Peyer's patch (tissue), 4 donors: Measurements from ENCODE around the gene CEP83. TPM values are rescaled to one million over a fixed set of nuclear protein-coding genes. Genes with fewer than 3 reads are reported as not detected.
"Not testable (repeated sequence)": the region's sequence is repeated elsewhere in the genome, so short reads cannot be mapped to it uniquely, and the experiment has no call there.

Source experiments
- DNase-seq, 3 donors: peaks; one replicate each; pipeline ENCODE4 v3.0.0-alpha.2; 2017 to 2019
- H3K27ac ChIP-seq, 4 donors: fragments of 200-600 bp; sonication (generic); one replicate each; pipeline ENCODE4 v1.5.1; 2016 to 2019
- H3K27me3 ChIP-seq, 2 donors: fragments of 200-600 bp; sonication (generic); one replicate each; pipeline ENCODE4 v1.5.1; 2019
- H3K36me3 ChIP-seq, 3 donors: fragments of 200-600 bp; sonication (generic); one replicate each; pipeline ENCODE4 v1.5.1; 2016 to 2019
- H3K4me1 ChIP-seq, 4 donors: fragments of 200-600 bp; sonication (generic); one replicate each; pipeline ENCODE4 v1.5.1; 2016 to 2019
- H3K4me3 ChIP-seq, 4 donors: fragments of 200-600 bp; sonication (generic); 1 replicate in 3 of 4; 2 replicates in 1 of 4; pipeline ENCODE4 v1.5.1; 2016 to 2019; ENCODE audit warnings: mild to moderate bottlenecking in 1 of 4
- H3K9me3 ChIP-seq, 4 donors: fragments of 200-600 bp; sonication (generic); one replicate each; pipeline ENCODE4 v1.5.1; 2016 to 2019; ENCODE audit warnings: mild to moderate bottlenecking in 1 of 4
- CTCF ChIP-seq, 6 experiments: fragments of 450-650 bp in 4 of 6; fragments of 200-600 bp in 2 of 6; sonication (generic) in 1 of 6; IDR thresholded peaks; one replicate each; pipeline ENCODE4 v1.5.1; 2017 to 2019; ENCODE audit warnings: antibody characterized with exemption in 6 of 6, mild to moderate bottlenecking in 3 of 6, moderate library complexity in 1 of 6
- POLR2A ChIP-seq, 2 donors: fragments of 450-650 bp; IDR thresholded peaks; one replicate each; pipeline ENCODE4 v1.5.1; 2017; ENCODE audit warnings: antibody characterized with exemption in 2 of 2, mild to moderate bottlenecking in 2 of 2, moderate library complexity in 2 of 2
- total RNA-seq, 4 donors: library from RNA; depleted of rRNA; stranded (reverse); fragments of >200 nt; gene quantifications; one replicate each; pipeline ENCODE4 v1.1.0, GENCODE V29; 2016

Gene CEP83
- total RNA-seq, 4 donors from 2014 or later = 7.2 to 69.3 (median 17.4) TPM

DNA sequence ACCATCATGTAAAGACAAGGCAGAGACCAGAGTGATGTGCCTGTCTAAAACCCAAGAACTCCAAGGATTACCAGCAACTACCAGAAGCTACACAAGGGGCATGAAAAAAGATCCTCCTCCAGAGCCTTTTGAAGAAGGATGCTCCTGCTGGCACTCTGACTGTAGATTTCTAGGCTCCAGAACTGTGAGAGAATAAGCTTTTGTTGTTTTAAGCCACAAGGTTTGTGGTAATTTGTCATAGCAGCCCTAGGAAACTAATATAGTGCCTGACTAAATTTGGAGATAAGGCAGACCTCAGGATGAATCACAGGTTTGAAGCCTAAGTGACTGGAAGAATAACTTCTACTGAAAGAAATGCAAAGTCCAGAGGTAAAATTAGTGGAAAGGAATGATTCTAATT lies 132.9 kb downstream of the CEP83 start:
- no peak overlapping the region for H3K4me3 ChIP-seq
- TF ChIP-seq POLR2A (IDR thresholded peaks at IDR 0.05) (no peak), CTCF (IDR thresholded peaks at IDR 0.05) (no peak)
- no peaks in the 10 kb centered on the region for H3K27me3 ChIP-seq
- DNase-seq = no peak
- H3K36me3 ChIP-seq = peaks cover 0 to 19% (median 0%) of the 10 kb centered on the region in 3 donors
- H3K27ac ChIP-seq = no peak overlapping the region
- no peaks in the 10 kb centered on the region for H3K4me1 ChIP-seq
- H3K9me3 ChIP-seq = no peaks in the 10 kb centered on the region

- H3K4me1 ChIP-seq = no peaks in the 10 kb centered on the region
- no peak overlapping the region for H3K4me3 ChIP-seq
- TF ChIP-seq CTCF (IDR thresholded peaks at IDR 0.05) (no peak), POLR2A (IDR thresholded peaks at IDR 0.05) (no peak)
- H3K36me3 ChIP-seq = peaks cover 0 to 23% (median 0%) of the 10 kb centered on the region in 3 donors
- no peaks in the 10 kb centered on the region for H3K27me3 ChIP-seq
- H3K9me3 ChIP-seq = no peaks in the 10 kb centered on the region
- DNase-seq = no peak
- no peak overlapping the region for H3K27ac ChIP-seq
Observed at GRCh38 chr12:94326234-94326633, 133.4 kb downstream of the CEP83 start.

- Histone ChIP-seq H3K27me3 (no peaks in the 10 kb centered on the region), H3K27ac (no peak overlapping the region), H3K9me3 (peaks cover 0 to 12% (median 0%) of the 10 kb centered on the region in 4 donors), H3K4me3 (no peak overlapping the region), H3K4me1 (no peaks in the 10 kb centered on the region), H3K36me3 (peaks cover 0 to 21% (median 0%) of the 10 kb centered on the region in 3 donors)
- DNase-seq = no peak
- no peak for TF ChIP-seq CTCF (IDR thresholded peaks at IDR 0.05)
- no peak for TF ChIP-seq POLR2A (IDR thresholded peaks at IDR 0.05)
Observed at GRCh38 chr12:94322346-94322745, 137.3 kb downstream of the CEP83 start.

DNA sequence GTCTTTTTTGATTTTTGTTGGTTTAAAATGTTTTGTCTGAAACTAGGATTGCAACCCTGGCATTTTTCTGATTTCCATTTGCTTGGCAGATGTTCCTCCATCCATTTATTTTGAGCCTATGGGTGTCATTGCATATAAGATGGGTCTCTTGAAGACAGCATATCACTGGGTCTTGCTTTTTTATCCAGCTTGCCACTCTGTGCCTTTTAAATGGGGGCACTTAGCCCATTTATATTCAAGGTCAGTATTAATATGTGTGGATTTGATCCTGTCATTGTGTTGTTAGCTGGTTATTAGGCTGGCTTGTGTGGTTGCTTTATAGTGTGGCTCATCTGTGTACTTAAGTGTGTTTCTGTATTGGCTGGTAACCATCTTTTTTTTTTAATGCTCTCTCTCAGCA lies 139.6 kb downstream of the CEP83 start:
- H3K36me3 ChIP-seq = peaks cover 0 to 21% (median 0%) of the 10 kb centered on the region in 3 donors
- H3K27me3 ChIP-seq = no peaks in the 10 kb centered on the region
- DNase-seq = no peak
- no peak for TF ChIP-seq POLR2A (IDR thresholded peaks at IDR 0.05)
- TF ChIP-seq CTCF (IDR thresholded peaks at IDR 0.05) = no peak
- no peaks in the 10 kb centered on the region for H3K4me1 ChIP-seq
- H3K9me3 ChIP-seq = peaks cover 0 to 12% (median 0%) of the 10 kb centered on the region in 4 donors
- H3K4me3 ChIP-seq = no peak overlapping the region
- no peak overlapping the region for H3K27ac ChIP-seq

- TF ChIP-seq POLR2A (IDR thresholded peaks at IDR 0.05) (no peak), CTCF (IDR thresholded peaks at IDR 0.05) (no peak)
Observed at GRCh38 chr12:94318181-94318580, 141.5 kb downstream of the CEP83 start.

GRCh38 chr12:94316600-94316999 lies 143.1 kb downstream of the CEP83 start:
- H3K4me1 ChIP-seq, H3K4me3 ChIP-seq: not testable (repeated sequence)

More at GRCh38 chr12:94318181-94318580, 141.5 kb downstream of the CEP83 start:
- peaks cover 0 to 20% (median 0%) of the 10 kb centered on the region in 3 donors for H3K36me3 ChIP-seq
- no peak overlapping the region for H3K27ac ChIP-seq
- no peak for DNase-seq
- no peaks in the 10 kb centered on the region for H3K4me1 ChIP-seq
- H3K27me3 ChIP-seq = no peaks in the 10 kb centered on the region
- H3K4me3 ChIP-seq = no peak overlapping the region
- peaks cover 0 to 12% (median 0%) of the 10 kb centered on the region in 4 donors for H3K9me3 ChIP-seq

More at GRCh38 chr12:94316600-94316999, 143.1 kb downstream of the CEP83 start:
- not testable (repeated sequence) for H3K27ac ChIP-seq, H3K36me3 ChIP-seq, H3K27me3 ChIP-seq, DNase-seq
- peaks cover 0 to 12% (median 0%) of the 10 kb centered on the region in 4 donors for H3K9me3 ChIP-seq
